Gastroesophageal sphincter (tissue), 4 donors: ENCODE results near the gene TRRAP. TPM values are rescaled to one million over a fixed set of nuclear protein-coding genes. Genes with fewer than 3 reads are reported as not detected.

Source experiments
- ATAC-seq: fragments of 150-250 bp; one replicate; pipeline ENCODE4 v1.9.1; 2016; ENCODE audit warnings: mild to moderate bottlenecking, moderate library complexity
- H3K27ac ChIP-seq, 4 donors: fragments of 200-600 bp; sonication (generic) in 3 of 4; 1 replicate in 3 of 4; 2 replicates in 1 of 4; pipeline ENCODE4 v1.5.1; 2016 to 2019
- H3K27me3 ChIP-seq: fragments of 200-600 bp; sonication (generic); one replicate; pipeline ENCODE4 v1.5.1; 2019
- H3K36me3 ChIP-seq, 2 donors: fragments of 200-600 bp; sonication (generic); one replicate each; pipeline ENCODE4 v1.5.1; 2019; ENCODE audit warnings: control low read depth in 1 of 2
- H3K4me1 ChIP-seq, 3 donors: fragments of 200-600 bp; sonication (generic); 1 replicate in 2 of 3; 2 replicates in 1 of 3; pipeline ENCODE4 v1.5.1; 2016 to 2019; ENCODE audit warnings: control low read depth in 2 of 3
- H3K4me3 ChIP-seq, 2 donors: fragments of 200-600 bp; sonication (generic); one replicate each; pipeline ENCODE4 v1.5.1; 2019; ENCODE audit warnings: mild to moderate bottlenecking in 1 of 2, moderate library complexity in 1 of 2
- H3K9me3 ChIP-seq, 3 donors: fragments of 200-600 bp; sonication (generic); one replicate each; pipeline ENCODE4 v1.5.1; 2017 to 2019; ENCODE audit warnings: control low read depth in 2 of 3
- CTCF ChIP-seq, 4 experiments: fragments of 200-600 bp in 2 of 4; fragments of 450-650 bp in 2 of 4; sonication (generic) in 1 of 4; IDR thresholded peaks; one replicate each; pipeline ENCODE4 v1.5.1; 2017 to 2019; ENCODE audit warnings: antibody characterized with exemption in 4 of 4, mild to moderate bottlenecking in 2 of 4, moderate library complexity in 2 of 4
- EP300 ChIP-seq: sonication (generic); formaldehyde crosslinking; IDR thresholded peaks from one replicate; pipeline ENCODE4 v1.6.1; 2017; ENCODE audit warnings: antibody characterized with exemption, mild to moderate bottlenecking
- POLR2A ChIP-seq, 2 donors: fragments of 450-650 bp; IDR thresholded peaks; one replicate each; pipeline ENCODE4 v1.6.1; 2017; ENCODE audit warnings: antibody characterized with exemption in 2 of 2, mild to moderate bottlenecking in 2 of 2, moderate library complexity in 1 of 2
- POLR2AphosphoS5 ChIP-seq: sonication (generic); formaldehyde crosslinking; IDR thresholded peaks from one replicate; pipeline ENCODE4 v1.6.1; 2017; ENCODE audit warnings: antibody characterized with exemption
- WGBS, 2 donors: methylation state at CpG; one replicate each; pipeline ENCODE4 v1.1.5; 2018; ENCODE audit warnings: low coverage in 1 of 2; 5-methylcytosine and 5-hydroxymethylcytosine counted together
- total RNA-seq, 4 donors: library from RNA; depleted of rRNA; stranded (reverse); fragments of >200 nt; gene quantifications; one replicate each; pipeline ENCODE4 v1.1.0, GENCODE V29; 2016

TRRAP gene
- total RNA-seq, 4 donors from 2014 or later = 19.1 to 34.8 (median 28.4) TPM

- Histone ChIP-seq H3K27ac (no peak overlapping the region), H3K27me3 (peaks cover 4% of the 10 kb centered on the region), H3K4me3 (no peak overlapping the region), H3K4me1 (peaks cover 0 to 26% (median 5%) of the 10 kb centered on the region in 3 donors), H3K9me3 (no peaks in the 10 kb centered on the region), H3K36me3 (peaks cover 0 to 46% of the 10 kb centered on the region in 2 donors)
- no peak for ATAC-seq
- TF ChIP-seq CTCF (IDR thresholded peaks at IDR 0.05) (no peak), EP300 (no peak), POLR2A (IDR thresholded peaks at IDR 0.05) (no peak), POLR2AphosphoS5 (no peak)
- WGBS, 2 donors = 86 to 89% methylated on average over 8 of the region's 8 CpGs
These were observed 2.2 kb downstream of the TRRAP start for GRCh38 chr7:98880485-98880884.

GRCh38 chr7:98881561-98882315 lies 3.4 kb downstream of the TRRAP start:
- no peak overlapping the region for H3K27ac ChIP-seq
- no peak for ATAC-seq
- no peaks in the 10 kb centered on the region for H3K27me3 ChIP-seq
- 78 to 93% methylated on average over 8 to 9 of the region's 9 CpGs for WGBS, 2 donors
- peaks cover 0 to 55% of the 10 kb centered on the region in 2 donors for H3K36me3 ChIP-seq
- no peak for TF ChIP-seq EP300
- no peak for TF ChIP-seq CTCF (IDR thresholded peaks at IDR 0.05)
- no peak for TF ChIP-seq POLR2AphosphoS5
- TF ChIP-seq POLR2A (IDR thresholded peaks at IDR 0.05) = no peak
- no peaks in the 10 kb centered on the region for H3K9me3 ChIP-seq
- H3K4me1 ChIP-seq = peaks cover 0 to 26% (median 5%) of the 10 kb centered on the region in 3 donors
- no peak overlapping the region for H3K4me3 ChIP-seq

- ATAC-seq = no peak
- TF ChIP-seq POLR2AphosphoS5 = no peak
- Histone ChIP-seq H3K27me3 (no peaks in the 10 kb centered on the region), H3K27ac (no peak overlapping the region), H3K9me3 (no peaks in the 10 kb centered on the region), H3K4me1 (peaks cover 0 to 17% (median 5%) of the 10 kb centered on the region in 3 donors), H3K36me3 (peaks cover 0 to 81% of the 10 kb centered on the region in 2 donors), H3K4me3 (no peak overlapping the region)
- WGBS, 2 donors = 84% methylated on average over 4 of the region's 4 CpGs; no CpG with 5 or more reads in 1 of the 2 donors
These were observed 6.1 kb downstream of the TRRAP start for GRCh38 chr7:98884416-98884815.

GRCh38 chr7:98887038-98887437 lies 8.7 kb downstream of the TRRAP start:
- ATAC-seq = no peak

GRCh38 chr7:98892609-98893008 lies 14.3 kb downstream of the TRRAP start:
- H3K36me3 ChIP-seq = peaks cover 0 to 100% of the 10 kb centered on the region in 2 donors
- H3K4me3 ChIP-seq = no peak overlapping the region
- no peaks in the 10 kb centered on the region for H3K27me3 ChIP-seq
- TF ChIP-seq EP300 (no peak), POLR2A (IDR thresholded peaks at IDR 0.05) (no peak), CTCF (IDR thresholded peaks at IDR 0.05) (no peak), POLR2AphosphoS5 (no peak)
- 91 to 94% methylated on average over 7 of the region's 7 CpGs for WGBS, 2 donors
- H3K9me3 ChIP-seq = no peaks in the 10 kb centered on the region
- no peak for ATAC-seq
- H3K4me1 ChIP-seq = no peaks in the 10 kb centered on the region
- H3K27ac ChIP-seq = no peak overlapping the region

More at GRCh38 chr7:98887038-98887437, 8.7 kb downstream of the TRRAP start:
- peaks cover 0 to 96% of the 10 kb centered on the region in 2 donors for H3K36me3 ChIP-seq
- H3K27ac ChIP-seq = no peak overlapping the region
- H3K4me3 ChIP-seq = no peak overlapping the region
- no peaks in the 10 kb centered on the region for H3K4me1 ChIP-seq
- H3K27me3 ChIP-seq = no peaks in the 10 kb centered on the region
- TF ChIP-seq EP300 = no peak
- TF ChIP-seq POLR2A (IDR thresholded peaks at IDR 0.05) = no peak
- no peak for TF ChIP-seq POLR2AphosphoS5
- no peak for TF ChIP-seq CTCF (IDR thresholded peaks at IDR 0.05)
- H3K9me3 ChIP-seq = no peaks in the 10 kb centered on the region
